ENCODE results near the gene ZKSCAN1.

ZKSCAN1 gene

GRCh38 chr7:100040575-100040974 is 25.2 kb downstream of the ZKSCAN1 start:
- no peak for DNase-seq

GRCh38 chr7:100044718-100045117 is 29.3 kb downstream of the ZKSCAN1 start:
- no peak for DNase-seq

GRCh38 chr7:100048680-100049079 is 33.3 kb downstream of the ZKSCAN1 start:
- no peak for DNase-seq

- peak; percentile 70 for DNase-seq
Observed at GRCh38 chr7:100049441-100050291, 34.3 kb downstream of the ZKSCAN1 start, which contains the start of gene ZSCAN21. TSS of gene ZSCAN21 (plus strand) at chr7:100049774. CDS start at chr7:100057007, 7,233 bp downstream.

DNA sequence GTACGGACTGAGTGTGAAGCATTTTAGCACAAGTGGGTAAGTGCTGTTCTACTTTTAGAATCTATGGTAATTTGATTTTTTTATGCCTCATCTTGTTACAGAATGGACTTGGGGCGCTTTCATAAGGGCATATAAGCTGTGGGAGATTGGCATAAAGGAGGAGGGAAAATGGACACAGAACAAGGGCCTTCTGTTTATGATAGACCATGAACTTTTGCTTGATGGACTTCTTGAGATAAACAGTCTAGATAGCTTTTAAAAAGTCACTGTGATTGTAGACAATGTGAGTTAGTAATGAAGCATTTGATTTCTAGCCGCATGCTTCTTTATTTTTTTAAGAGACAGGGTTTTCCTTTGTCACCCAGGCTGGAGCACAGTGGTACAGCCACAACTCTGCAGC is 36.2 kb downstream of the ZKSCAN1 start:
- no peak for DNase-seq

GRCh38 chr7:100053215-100053614 is 37.8 kb downstream of the ZKSCAN1 start:
- DNase-seq: peak; percentile 11

DNA sequence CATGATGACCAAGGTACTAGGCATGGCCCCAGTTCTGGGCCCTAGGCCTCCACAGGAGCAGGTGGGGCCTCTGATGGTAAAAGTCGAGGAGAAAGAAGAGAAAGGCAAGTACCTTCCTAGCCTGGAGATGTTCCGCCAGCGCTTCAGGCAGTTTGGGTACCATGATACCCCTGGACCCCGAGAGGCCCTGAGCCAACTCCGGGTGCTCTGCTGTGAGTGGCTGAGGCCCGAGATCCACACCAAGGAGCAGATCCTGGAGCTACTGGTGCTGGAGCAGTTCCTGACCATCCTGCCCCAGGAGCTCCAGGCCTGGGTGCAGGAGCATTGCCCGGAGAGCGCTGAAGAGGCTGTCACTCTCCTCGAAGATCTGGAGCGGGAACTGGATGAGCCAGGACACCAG is 41.6 kb downstream of the ZKSCAN1 start:
- DNase-seq: no peak

DNA sequence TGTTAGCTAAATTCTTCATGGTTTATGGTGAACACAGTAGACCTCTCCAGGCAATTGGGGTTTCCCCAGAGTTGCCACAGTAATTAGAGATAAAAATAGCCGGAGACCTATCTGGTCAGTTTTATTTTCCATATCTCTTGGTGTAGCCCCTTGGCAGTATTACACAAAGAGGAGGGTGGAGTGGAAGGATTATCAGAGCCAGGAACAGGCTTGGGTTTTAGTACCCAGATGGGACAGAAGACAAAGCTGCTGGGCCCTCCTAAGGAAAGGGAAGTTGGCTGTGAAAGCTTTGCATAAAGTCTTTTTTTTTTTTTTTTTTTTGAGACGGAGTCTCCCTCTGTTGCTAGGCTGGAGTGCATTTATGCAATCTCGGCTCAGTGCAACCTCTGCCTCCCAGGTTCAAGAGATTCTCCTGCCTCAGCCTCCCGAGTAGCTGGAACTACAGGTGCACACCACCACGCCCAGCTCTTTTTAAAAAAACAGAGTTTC is 43.9 kb downstream of the ZKSCAN1 start:
- no peak for DNase-seq

GRCh38 chr7:100061518-100062193 is 46.3 kb downstream of the ZKSCAN1 start:
- no peak for DNase-seq

DNA sequence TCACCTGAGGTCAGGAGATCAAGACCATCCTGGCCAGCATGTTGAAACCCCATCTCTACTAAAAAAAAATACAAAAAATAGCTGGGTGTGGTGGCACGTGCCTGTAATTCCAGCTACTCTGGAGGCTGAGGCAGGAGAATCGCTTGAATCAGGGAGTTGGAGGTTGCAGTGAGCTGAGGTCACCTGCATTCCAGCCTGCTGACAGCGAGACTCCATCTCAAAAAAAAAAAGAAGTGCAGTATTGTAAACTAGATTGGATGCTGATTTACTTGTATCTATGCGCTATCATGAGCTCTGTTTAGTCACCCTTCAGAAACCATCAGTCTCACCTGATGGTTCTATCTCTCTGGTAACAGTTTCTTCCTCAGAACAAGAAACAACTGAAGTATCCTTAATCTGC is 48.0 kb downstream of the ZKSCAN1 start:
- no peak for DNase-seq

DNA sequence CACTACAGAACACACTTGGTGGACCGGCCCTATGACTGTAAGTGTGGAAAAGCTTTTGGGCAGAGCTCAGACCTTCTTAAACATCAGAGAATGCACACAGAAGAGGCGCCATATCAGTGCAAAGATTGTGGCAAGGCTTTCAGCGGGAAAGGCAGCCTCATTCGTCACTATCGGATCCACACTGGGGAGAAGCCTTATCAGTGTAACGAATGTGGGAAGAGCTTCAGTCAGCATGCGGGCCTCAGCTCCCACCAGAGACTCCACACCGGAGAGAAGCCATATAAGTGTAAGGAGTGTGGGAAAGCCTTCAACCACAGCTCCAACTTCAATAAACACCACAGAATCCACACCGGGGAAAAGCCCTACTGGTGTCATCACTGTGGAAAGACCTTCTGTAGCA is 48.8 kb downstream of the ZKSCAN1 start:
- no peak for DNase-seq

DNA sequence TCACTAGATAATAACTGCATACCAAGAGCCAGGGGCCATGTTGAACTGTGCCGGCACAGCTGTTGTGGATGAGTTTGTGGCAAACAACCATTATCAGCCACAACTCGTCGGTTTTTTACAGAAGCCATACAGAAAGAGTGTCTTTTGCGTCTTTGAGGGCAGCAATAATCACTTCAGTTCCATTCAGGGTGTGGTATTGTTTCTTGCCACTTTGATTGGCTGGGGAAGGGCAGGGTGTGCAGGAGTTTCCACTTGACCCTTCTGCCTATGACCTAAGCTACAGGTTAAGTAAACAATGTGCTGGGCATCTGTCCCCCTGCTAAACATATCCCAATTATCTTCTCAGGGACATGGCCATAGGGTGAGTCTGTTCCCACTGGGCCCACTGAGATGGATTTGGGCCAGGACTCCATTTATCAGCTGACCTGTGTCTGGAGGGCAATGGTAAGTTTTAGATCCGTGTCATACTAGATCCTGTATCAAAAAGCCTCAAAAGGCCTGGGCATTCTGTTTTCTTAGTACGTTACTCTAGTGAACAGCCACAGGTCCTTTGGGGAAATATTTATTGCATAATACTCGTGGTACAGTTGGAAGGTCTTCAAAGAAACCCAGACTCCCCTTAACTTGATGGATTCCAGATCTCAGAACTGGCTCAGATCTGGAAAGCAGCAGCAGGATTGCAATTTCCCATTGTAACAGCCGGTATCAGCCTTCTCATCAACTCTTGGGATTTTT is 50.2 kb downstream of the ZKSCAN1 start:
- DNase-seq: no peak

DNA sequence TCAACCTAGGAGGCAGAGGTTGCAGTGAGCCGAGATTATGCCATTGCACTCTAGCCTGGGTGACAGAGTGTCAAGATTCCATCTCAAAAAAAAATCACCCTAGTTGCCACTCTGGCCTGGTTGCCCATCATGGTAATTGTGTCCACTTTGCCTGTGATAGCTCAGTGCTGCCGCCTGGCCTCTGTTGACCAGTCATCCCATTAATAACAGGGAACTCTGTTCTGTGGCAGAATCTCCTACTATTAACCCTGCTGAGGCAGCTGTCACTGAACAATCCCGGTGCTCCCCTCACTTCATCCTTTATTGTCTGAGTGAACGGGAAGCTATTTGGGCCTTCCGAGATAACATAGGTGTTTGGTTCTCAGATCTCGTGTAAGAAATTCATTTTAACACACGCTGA is 51.6 kb downstream of the ZKSCAN1 start:
- DNase-seq: no peak

DNA sequence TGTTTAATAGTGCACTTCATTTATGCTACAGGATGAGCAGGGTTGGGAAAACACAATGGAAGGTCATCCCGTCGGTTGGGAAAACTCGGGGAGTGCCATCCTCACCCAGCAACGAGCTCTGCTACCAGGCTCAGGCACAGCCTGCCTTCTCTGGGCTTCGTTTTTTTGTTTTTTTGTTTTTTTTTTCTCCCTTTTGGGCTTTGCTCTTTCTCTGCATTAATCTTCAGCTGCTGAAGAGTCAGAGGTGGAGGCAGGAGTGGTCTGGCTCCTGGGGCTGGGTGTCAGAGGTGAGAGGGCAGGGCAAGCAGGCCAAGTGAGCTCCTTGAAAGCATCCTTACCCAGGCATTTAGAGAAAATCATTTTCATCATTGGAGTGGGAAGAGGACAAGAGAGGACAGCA is 54.6 kb downstream of the ZKSCAN1 start:
- no peak for DNase-seq

DNA sequence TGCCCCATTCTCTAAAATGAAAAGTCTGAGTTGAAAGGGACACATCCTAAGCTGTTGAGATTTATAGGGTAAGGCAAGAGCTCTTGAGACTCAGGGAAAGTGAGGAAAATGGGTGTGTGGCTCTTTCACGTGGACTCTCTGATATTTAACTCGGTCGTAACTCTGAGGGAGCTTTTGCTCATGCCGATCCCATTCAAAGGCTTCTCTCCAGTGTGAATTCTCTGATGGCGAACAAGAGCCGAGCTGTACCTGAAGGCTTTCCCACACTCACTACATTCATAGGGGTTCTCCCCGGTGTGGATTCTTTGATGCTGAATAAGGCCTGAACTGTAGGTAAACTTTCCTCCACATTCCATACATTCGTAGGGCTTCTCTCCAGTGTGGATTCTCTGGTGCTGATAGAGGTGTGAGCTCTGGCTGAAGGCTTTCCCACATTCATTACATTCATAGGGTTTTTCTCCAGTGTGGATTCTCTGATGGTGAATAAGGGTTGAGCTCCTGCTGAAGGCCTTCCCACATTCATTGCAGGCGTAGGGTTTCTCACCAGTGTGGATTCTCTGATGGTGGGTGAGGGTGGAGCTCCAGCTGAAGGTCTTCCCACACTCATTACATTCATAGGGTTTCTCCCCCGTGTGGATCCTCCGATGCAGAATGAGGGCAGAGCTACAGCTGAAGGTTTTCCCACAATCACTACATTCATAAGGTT is 55.8 kb downstream of the ZKSCAN1 start:
- no peak for DNase-seq

DNA sequence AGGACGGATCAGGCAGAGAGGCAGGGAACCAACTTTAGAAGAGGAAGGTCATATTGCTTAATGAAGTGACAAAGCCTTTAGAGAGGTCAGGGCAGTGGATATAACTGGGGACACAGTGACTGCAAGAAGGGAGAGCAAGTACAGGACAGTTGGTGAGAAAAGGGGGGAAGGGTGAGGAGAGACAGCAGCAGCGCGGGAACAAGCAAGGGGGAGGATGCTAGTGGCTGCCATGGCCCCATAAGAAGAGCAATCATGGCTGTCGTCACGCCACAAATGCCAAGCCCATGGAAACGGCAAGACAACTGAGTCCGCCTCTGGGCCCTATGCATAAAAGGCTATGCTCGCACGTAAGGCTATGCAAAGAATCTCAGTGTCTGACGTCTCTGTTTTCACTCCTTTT is 57.1 kb downstream of the ZKSCAN1 start:
- DNase-seq: no peak

DNA sequence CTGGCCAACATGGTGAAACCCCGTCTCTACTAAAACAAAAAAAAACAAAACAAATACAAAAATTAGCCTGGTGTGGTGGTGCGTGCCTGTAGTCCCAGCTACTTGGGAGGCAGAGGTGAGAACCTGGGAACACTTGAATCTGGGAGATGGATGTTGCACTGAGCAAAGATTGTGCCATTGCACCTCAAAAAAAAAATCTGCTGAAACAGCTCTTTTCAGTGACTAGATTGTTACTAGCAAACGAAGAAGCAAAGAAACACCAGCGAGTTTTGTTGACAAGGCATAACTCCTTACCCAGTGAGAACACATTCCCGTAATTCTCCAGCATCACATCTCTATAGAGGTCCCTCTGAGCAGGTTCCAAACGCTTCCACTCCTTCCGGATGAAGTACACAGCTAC is 59.4 kb downstream of the ZKSCAN1 start:
- no peak for DNase-seq

DNA sequence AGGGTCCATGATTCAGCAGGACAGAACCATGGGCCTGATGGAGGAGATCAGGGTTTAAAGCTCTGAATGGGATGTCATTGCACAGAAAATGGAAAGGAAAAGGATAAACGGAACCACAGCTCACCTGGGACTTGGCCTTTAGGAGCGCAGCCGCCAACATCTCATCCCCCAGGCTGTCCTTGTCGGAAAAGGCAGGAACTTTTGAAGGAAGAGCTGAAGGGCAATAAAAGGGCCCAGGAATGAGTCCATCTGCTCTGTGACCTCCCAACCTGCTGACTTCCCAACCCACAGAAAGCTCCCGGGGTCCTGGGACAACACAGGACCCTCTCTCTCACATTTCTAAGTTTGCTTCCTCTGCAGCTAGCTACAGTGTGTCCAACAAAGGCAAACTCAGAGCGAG is 60.0 kb downstream of the ZKSCAN1 start:
- DNase-seq: no peak

DNA sequence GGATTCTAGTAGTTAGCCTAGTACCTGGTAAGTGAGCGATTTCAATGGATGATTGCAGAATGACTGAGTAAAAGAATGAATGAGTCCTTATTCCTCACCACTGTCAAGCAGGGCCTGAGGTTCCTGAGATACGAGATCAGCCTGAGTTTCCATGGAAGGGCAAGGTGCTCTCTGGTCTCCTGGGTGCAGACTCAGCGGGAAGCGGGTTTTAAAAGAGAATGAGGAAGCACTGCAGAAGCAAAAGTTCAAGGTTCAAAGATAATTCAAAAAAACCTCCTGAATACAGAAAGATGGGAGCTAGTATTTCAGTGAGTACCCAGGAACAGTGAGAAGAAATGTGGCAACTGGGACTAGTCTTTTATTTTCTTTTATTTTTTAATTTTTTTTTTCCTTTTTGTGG is 61.8 kb downstream of the ZKSCAN1 start:
- no peak for DNase-seq

DNA sequence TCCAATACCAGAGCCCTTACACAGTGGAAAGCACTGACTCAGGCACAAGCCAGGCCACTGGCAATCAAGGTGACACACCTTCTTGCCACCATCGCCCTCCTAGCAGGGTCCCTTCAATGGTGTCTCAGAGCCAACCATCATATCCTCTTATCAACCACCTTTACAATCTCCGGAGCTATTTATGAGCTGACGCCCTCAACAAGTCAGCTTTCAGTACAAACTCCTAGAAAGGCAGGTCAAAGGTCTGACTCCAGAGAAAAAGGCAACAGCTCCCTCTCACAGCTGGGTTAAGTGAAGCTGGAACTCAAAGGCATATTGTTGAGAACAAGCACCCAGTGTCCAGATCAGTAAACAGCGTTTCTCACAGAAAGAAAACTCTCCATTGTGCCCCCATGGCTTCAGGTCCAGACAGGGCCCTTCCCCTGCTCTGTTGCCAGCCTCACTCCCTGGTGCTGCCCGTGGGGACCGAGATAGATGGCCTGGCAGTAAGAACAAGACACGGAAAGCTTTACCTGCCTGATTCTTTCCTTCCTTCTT is 63.7 kb downstream of the ZKSCAN1 start:
- DNase-seq: no peak

DNA sequence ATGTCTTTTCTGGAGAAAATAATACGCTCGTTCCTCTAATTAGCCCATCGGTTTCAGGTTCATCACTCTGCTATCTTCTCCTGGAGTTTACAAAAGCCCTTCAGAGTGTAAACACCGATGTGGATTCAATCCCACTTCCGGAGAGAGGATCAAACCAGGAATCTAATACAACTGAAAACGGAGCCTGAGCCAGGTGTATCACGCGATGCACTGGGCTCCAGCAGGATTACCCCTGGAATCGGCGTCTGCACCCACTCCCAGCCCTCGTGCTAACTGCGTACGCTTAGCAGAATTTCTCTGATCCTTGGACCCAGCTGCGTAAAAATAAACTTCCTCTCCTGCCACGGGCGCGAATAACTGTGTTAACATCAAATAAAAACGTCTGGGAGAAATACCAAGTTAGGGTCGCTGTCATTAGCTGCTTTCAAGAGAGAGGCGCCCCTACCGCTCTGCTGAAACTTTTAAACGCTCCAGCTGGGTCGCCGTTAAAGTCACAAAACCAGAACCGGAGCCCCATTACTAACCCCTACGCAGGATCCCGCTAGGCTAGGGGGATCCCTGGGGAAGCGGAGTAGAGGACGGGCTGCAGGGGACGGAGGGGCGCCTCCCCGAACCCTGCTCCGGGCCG is 65.6 kb downstream of the ZKSCAN1 start:
- DNase-seq: no peak

DNA sequence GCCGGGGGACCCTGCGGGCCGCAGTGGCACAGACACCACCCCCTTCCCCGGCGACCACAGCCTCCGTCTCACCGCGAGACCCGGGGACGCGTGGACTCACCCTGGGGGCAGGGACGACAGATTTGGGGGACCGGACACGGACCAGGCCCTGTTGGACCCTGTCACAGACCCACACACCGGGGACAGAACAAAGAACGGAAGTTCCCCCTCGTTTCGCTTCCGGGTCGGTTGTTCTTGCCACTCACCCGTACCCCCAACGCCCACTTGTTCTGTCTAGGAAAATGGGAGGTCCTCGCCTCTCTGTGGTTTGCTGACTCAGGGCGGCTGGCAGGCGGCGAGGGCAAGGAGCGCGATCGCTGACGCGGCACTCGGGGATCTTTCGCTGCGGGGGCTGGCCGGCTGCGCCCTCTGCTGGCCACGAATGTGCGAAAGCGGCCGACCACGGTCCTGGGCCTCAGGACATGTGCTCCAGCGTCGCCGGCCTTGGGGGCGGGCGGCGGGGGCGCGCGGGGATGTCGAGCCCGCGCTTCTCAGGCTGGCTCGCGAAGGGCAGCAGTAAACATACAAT is 66.2 kb downstream of the ZKSCAN1 start, which contains the start of gene ZNF3:
Gene ZNF3, minus strand, starts transcription at position 189 of the 568 bp plus-strand sequence. CDS start 4,366 bp downstream, outside the sequence.
- DNase-seq: peak; percentile 97
